Mesothelial cell of epicardium (in vitro differentiated cells): ENCODE results near the gene MYBPC2. TPM values are rescaled to one million over a fixed set of nuclear protein-coding genes. Genes with fewer than 3 reads are reported as not detected.

Experiments
- DNase-seq, 2 experiments: peaks; one replicate each; pipeline ENCODE4 v3.0.0; 2021; ENCODE audit warnings: low spot score in 2 of 2; ENCODE audit not compliant: unreplicated experiment in 2 of 2
- H3K27ac Mint-ChIP-seq: 2 replicates; pipeline ENCODE4 v1.8.0; 2021; ENCODE audit warnings: mixed read lengths
- H3K27me3 Mint-ChIP-seq: 2 replicates; pipeline ENCODE4 v1.8.0; 2021; ENCODE audit warnings: low read depth, mixed read lengths
- H3K36me3 Mint-ChIP-seq: 2 replicates; pipeline ENCODE4 v1.8.0; 2021; ENCODE audit warnings: mixed read lengths
- H3K4me1 Mint-ChIP-seq: 2 replicates; pipeline ENCODE4 v1.8.0; 2021; ENCODE audit warnings: mixed read lengths
- H3K4me3 Mint-ChIP-seq: 2 replicates; pipeline ENCODE4 v1.8.0; 2021; ENCODE audit warnings: mild to moderate bottlenecking, moderate library complexity, mixed read lengths
- H3K9me3 Mint-ChIP-seq: 2 replicates; pipeline ENCODE4 v1.8.0; 2021; ENCODE audit warnings: mixed read lengths
- CTCF ChIP-seq: fragments of 200-600 bp; sonication (generic); IDR thresholded peaks from one replicate; pipeline ENCODE4 v1.5.0; 2021; ENCODE audit warnings: antibody characterized with exemption; ENCODE audit not compliant: unreplicated experiment
- total RNA-seq: library from RNA; stranded (reverse); gene quantifications from 3 replicates; pipeline ENCODE4 v1.2.1, GENCODE V29; 2021

The MYBPC2 gene
- total RNA-seq, 1 donor from 2014 or later = 1.2 TPM

GRCh38 chr19:50512112-50512998, 79.7 kb downstream of the MYBPC2 start:
- Mint-ChIP-seq H3K27ac (no peak overlapping the region), H3K36me3 (no peaks in the 10 kb centered on the region), H3K9me3 (no peaks in the 10 kb centered on the region), H3K27me3 (no peaks in the 10 kb centered on the region), H3K4me1 (peaks cover 10% of the 10 kb centered on the region), H3K4me3 (peak overlapping the region; percentile 93)
- no peak for DNase-seq
- TF ChIP-seq CTCF = no peak

GRCh38 chr19:50512999-50513745, 80.5 kb downstream of the MYBPC2 start:
- Mint-ChIP-seq H3K27ac (no peak overlapping the region), H3K4me1 (peaks cover 10% of the 10 kb centered on the region)
- no peak for TF ChIP-seq CTCF

GRCh38 chr19:50513746-50514345, 81.2 kb downstream of the MYBPC2 start, which contains the start of gene ASPDH:
Gene ASPDH, minus strand, starts transcription at chr19:50513913. Its CDS starts 90 bp downstream, at chr19:50513823.
- H3K4me3 Mint-ChIP-seq = peak within 1 kb of the TSS; percentile 46
- H3K36me3 Mint-ChIP-seq = no peaks in the 10 kb centered on the region
- TF ChIP-seq CTCF = no peak
- no peak within 1 kb of the TSS for H3K27ac Mint-ChIP-seq
- H3K4me1 Mint-ChIP-seq = peaks cover 10% of the 10 kb centered on the region
- no peaks in the 10 kb centered on the region for H3K27me3 Mint-ChIP-seq
- no peaks in the 10 kb centered on the region for H3K9me3 Mint-ChIP-seq
- DNase-seq = no peak

More at GRCh38 chr19:50512999-50513745, 80.5 kb downstream of the MYBPC2 start:
- H3K36me3 Mint-ChIP-seq = no peaks in the 10 kb centered on the region
- H3K27me3 Mint-ChIP-seq = no peaks in the 10 kb centered on the region
- DNase-seq = no peak
- peak overlapping the region; percentile 46 for H3K4me3 Mint-ChIP-seq
- H3K9me3 Mint-ChIP-seq = no peaks in the 10 kb centered on the region

- Mint-ChIP-seq H3K4me1 (peaks cover 10% of the 10 kb centered on the region), H3K27ac (no peak overlapping the region), H3K9me3 (no peaks in the 10 kb centered on the region), H3K36me3 (no peaks in the 10 kb centered on the region), H3K4me3 (no peak overlapping the region), H3K27me3 (no peaks in the 10 kb centered on the region)
- DNase-seq = no peak
- TF ChIP-seq CTCF = no peak
Measured at GRCh38 chr19:50514346-50515167, 81.9 kb downstream of the MYBPC2 start.

- Mint-ChIP-seq H3K27ac (no peak overlapping the region), H3K27me3 (no peaks in the 10 kb centered on the region), H3K36me3 (no peaks in the 10 kb centered on the region), H3K9me3 (no peaks in the 10 kb centered on the region), H3K4me3 (no peak overlapping the region), H3K4me1 (peaks cover 10% of the 10 kb centered on the region)
- no peak for TF ChIP-seq CTCF
- DNase-seq = no peak
Measured at GRCh38 chr19:50515168-50515561, 82.5 kb downstream of the MYBPC2 start.
